PC-9 (cell line): ENCODE data around the gene SPSB3. TPM values are rescaled to one million over a fixed set of nuclear protein-coding genes. Genes with fewer than 3 reads are reported as not detected.

Source experiments
- BruUV-seq: library from RNA; stranded (reverse); fragments of 400-500 nt; replicated peaks from 2 replicates; lab custom pipeline; 2021; lab: Mats Ljungman, UMichigan
- CTCF ChIA-PET: fragments of 300-600 bp; sonication (Branson Sonifier 250); formaldehyde crosslinking; loops from one replicate; lab custom pipeline; 2022; ENCODE audit warnings: antibody characterized with exemption; lab: Charles Lee
- POLR2A ChIA-PET: fragments of 300-600 bp; sonication (Branson Sonifier 250); formaldehyde crosslinking; loops from one replicate; lab custom pipeline; 2022; ENCODE audit warnings: antibody characterized with exemption; ENCODE audit not compliant: unreplicated experiment; lab: Charles Lee
- DNase-seq, 2 experiments: peaks; one replicate each; pipeline versions ENCODE4 v3.0.0 to v3.0.0-alpha.2; 2015 to 2022; ENCODE audit warnings: mixed read lengths in 1 of 2
- H2AFZ ChIP-seq: fragments of 200-600 bp; sonication (generic); 2 replicates; pipeline ENCODE4 v1.8.1; 2017; ENCODE audit warnings: antibody characterized with exemption
- H3F3A ChIP-seq: fragments of 200-600 bp; sonication (generic); 2 replicates; pipeline ENCODE4 v1.8.1; 2017; ENCODE audit warnings: antibody characterized with exemption, mild to moderate bottlenecking, low read depth; ENCODE audit not compliant: insufficient read depth
- H3K27ac ChIP-seq: fragments of 200-600 bp; sonication (generic); 2 replicates; pipeline ENCODE4 v1.6.1; 2016; ENCODE audit warnings: mixed run types
- H3K27me3 ChIP-seq: fragments of 200-600 bp; sonication (generic); 2 replicates; pipeline ENCODE4 v1.6.1; 2016; ENCODE audit warnings: low read depth, mixed run types; ENCODE audit not compliant: insufficient read depth
- H3K36me3 ChIP-seq: fragments of 200-600 bp; sonication (generic); 2 replicates; pipeline ENCODE4 v1.6.1; 2016; ENCODE audit warnings: low read depth, mixed run types
- H3K4me1 ChIP-seq: fragments of 200-600 bp; sonication (generic); replicated peaks from 2 replicates; pipeline ENCODE4 v1.6.1; 2016; ENCODE audit warnings: mixed run types; ENCODE audit not compliant: insufficient read depth
- H3K4me2 ChIP-seq: fragments of 200-600 bp; sonication (generic); 2 replicates; pipeline ENCODE4 v1.6.1; 2017; ENCODE audit warnings: mixed run types
- H3K4me3 ChIP-seq: fragments of 200-600 bp; sonication (generic); 2 replicates; pipeline ENCODE4 v1.6.1; 2016; ENCODE audit warnings: mixed run types
- H3K79me2 ChIP-seq: fragments of 200-600 bp; sonication (generic); 2 replicates; pipeline ENCODE4 v1.6.1; 2017; ENCODE audit warnings: low read depth, mixed run types
- H3K9me2 ChIP-seq: fragments of 200-600 bp; sonication (generic); 2 replicates; pipeline ENCODE4 v1.8.1; 2017; ENCODE audit warnings: mild to moderate bottlenecking; ENCODE audit not compliant: insufficient read depth
- H3K9me3 ChIP-seq: fragments of 200-600 bp; sonication (generic); 2 replicates; pipeline ENCODE4 v1.8.1; 2016; ENCODE audit warnings: low read depth; ENCODE audit not compliant: insufficient read depth
- H4K20me1 ChIP-seq: fragments of 200-600 bp; sonication (generic); 2 replicates; pipeline ENCODE4 v1.8.1; 2017; ENCODE audit not compliant: insufficient read depth
- EZH2 ChIP-seq: fragments of 200-600 bp; sonication (generic); IDR thresholded peaks from 2 replicates; pipeline ENCODE4 v1.8.0; 2017; ENCODE audit warnings: antibody characterized with exemption, low read depth
- intact Hi-C: fragments of 100-400 bp; cut with micrococcal nuclease; formaldehyde crosslinking; loops from one replicate; pipeline ENCODE4 v1.10.0; 2022; ENCODE audit not compliant: unreplicated experiment
- total RNA-seq: library from RNA; stranded (reverse); gene quantifications from 2 replicates; pipeline ENCODE4 v1.2.3, GENCODE V29; 2021
- TF ChIP-seq, protein P1 (sequence below): fragments of 200-600 bp; sonication (generic); conservative IDR thresholded peaks from 2 replicates; pipeline ENCODE4 v1.6.1; 2017; ENCODE audit warnings: mixed run types, antibody characterized with exemption, mild to moderate bottlenecking, moderate library complexity

The SPSB3 gene
- total RNA-seq, 1 experiment from 2014 or later, result 58.2 TPM

DNA sequence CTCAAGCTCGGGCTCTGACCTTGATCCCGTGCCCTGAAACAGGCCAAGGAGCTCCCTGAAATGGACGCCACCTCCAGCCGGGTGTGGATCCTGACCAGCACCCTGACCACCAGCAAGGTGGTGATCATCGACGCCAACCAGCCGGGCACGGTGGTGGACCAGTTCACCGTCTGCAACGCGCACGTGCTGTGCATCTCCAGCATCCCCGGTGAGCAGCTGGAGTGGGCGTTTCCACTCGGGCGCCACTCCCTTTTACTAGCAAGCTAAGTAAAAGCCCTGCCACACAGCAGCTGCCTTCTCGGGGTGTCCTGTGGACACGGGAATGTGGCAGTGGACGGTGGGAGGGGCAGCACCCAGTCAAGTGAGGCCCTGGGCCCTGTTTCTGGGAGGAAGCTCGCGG, 17.4 kb downstream of the SPSB3 start:
- no peaks in the 10 kb centered on the region for H3K9me3 ChIP-seq
- H3K27me3 ChIP-seq, result no peaks in the 10 kb centered on the region
- intact Hi-C loops, result no loop called here
- no peaks in the 10 kb centered on the region for H4K20me1 ChIP-seq
- no peak overlapping the region for H3K4me2 ChIP-seq
- no peaks in the 10 kb centered on the region for H3K36me3 ChIP-seq
- H3K9me2 ChIP-seq, result no peaks in the 10 kb centered on the region
- BruUV-seq, result no TSS peak
- 0 out of 2 replicates have a peak, but pooled peaks cover 6% of the 10 kb centered on the region for H3F3A ChIP-seq
- no peak overlapping the region for H2AFZ ChIP-seq
- H3K4me1 ChIP-seq, result 0 out of 2 replicates have a peak, but pooled peaks cover under 1% of the 10 kb centered on the region
- POLR2A ChIA-PET, result no interaction called here
- no peaks in the 10 kb centered on the region for H3K79me2 ChIP-seq
- CTCF ChIA-PET, result no interaction called here
- H3K27ac ChIP-seq, result no peak overlapping the region
- TF ChIP-seq, protein P1, sequence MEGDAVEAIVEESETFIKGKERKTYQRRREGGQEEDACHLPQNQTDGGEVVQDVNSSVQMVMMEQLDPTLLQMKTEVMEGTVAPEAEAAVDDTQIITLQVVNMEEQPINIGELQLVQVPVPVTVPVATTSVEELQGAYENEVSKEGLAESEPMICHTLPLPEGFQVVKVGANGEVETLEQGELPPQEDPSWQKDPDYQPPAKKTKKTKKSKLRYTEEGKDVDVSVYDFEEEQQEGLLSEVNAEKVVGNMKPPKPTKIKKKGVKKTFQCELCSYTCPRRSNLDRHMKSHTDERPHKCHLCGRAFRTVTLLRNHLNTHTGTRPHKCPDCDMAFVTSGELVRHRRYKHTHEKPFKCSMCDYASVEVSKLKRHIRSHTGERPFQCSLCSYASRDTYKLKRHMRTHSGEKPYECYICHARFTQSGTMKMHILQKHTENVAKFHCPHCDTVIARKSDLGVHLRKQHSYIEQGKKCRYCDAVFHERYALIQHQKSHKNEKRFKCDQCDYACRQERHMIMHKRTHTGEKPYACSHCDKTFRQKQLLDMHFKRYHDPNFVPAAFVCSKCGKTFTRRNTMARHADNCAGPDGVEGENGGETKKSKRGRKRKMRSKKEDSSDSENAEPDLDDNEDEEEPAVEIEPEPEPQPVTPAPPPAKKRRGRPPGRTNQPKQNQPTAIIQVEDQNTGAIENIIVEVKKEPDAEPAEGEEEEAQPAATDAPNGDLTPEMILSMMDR, result no peak
- TF ChIP-seq EZH2, result no peak
- H3K4me3 ChIP-seq, result no peak overlapping the region
- DNase-seq, result no peak

- Histone ChIP-seq H3K4me1 (no peaks in the 10 kb centered on the region), H3K27me3 (no peaks in the 10 kb centered on the region), H3K4me2 (no peak overlapping the region), H3K36me3 (no peaks in the 10 kb centered on the region), H3F3A (no peaks in the 10 kb centered on the region), H2AFZ (no peak overlapping the region), H3K9me3 (no peaks in the 10 kb centered on the region), H3K27ac (no peak overlapping the region), H3K4me3 (no peak overlapping the region), H3K9me2 (no peaks in the 10 kb centered on the region), H3K79me2 (no peaks in the 10 kb centered on the region), H4K20me1 (no peaks in the 10 kb centered on the region)
- POLR2A ChIA-PET, result no interaction called here
- DNase-seq, result no peak
- BruUV-seq, result no TSS peak
- TF ChIP-seq, protein P1, result no peak; the same call in 1 of the 2 replicates
- no peak for TF ChIP-seq EZH2
- CTCF ChIA-PET, result no interaction called here
- intact Hi-C loops, result no loop called here
Measured at GRCh38 chr16:1763521-1764511, 18.6 kb downstream of the SPSB3 start.

GRCh38 chr16:1762879-1763520, 19.4 kb downstream of the SPSB3 start:
- no TSS peak for BruUV-seq
- H3K4me3 ChIP-seq, result no peak overlapping the region
- no peak overlapping the region for H3K4me2 ChIP-seq
- H3K79me2 ChIP-seq, result no peaks in the 10 kb centered on the region
- POLR2A ChIA-PET, result no interaction called here
- H3K27ac ChIP-seq, result no peak overlapping the region
- H3K9me3 ChIP-seq, result no peaks in the 10 kb centered on the region
- no peaks in the 10 kb centered on the region for H3K4me1 ChIP-seq
- H2AFZ ChIP-seq, result no peak overlapping the region
- CTCF ChIA-PET, result no interaction called here
- intact Hi-C loops, result no loop called here
- no peak for TF ChIP-seq EZH2
- TF ChIP-seq, protein P1, result no peak
- no peaks in the 10 kb centered on the region for H3F3A ChIP-seq
- H4K20me1 ChIP-seq, result no peaks in the 10 kb centered on the region
- no peaks in the 10 kb centered on the region for H3K9me2 ChIP-seq
- no peaks in the 10 kb centered on the region for H3K36me3 ChIP-seq
- no peak for DNase-seq
- H3K27me3 ChIP-seq, result no peaks in the 10 kb centered on the region
